H9 (cell line): ENCODE results near the gene SLC13A1. TPM values are rescaled to one million over a fixed set of nuclear protein-coding genes. Genes with fewer than 3 reads are reported as not detected.

Experiments
- DNase-seq: peaks from one replicate; pipeline ENCODE4 v3.0.0-alpha.2; 2017
- H2AFZ ChIP-seq: one replicate; pipeline ENCODE4 v1.6.1; 2013; ENCODE audit warnings: mild to moderate bottlenecking, low read length, control low read depth, moderate library complexity
- H2AK5ac ChIP-seq: 2 replicates; pipeline ENCODE4 v1.6.1; 2013; ENCODE audit warnings: low read length, control low read depth, mixed read lengths; ENCODE audit not compliant: insufficient read length
- H2BK120ac ChIP-seq: one replicate; pipeline ENCODE4 v1.6.1; 2013; ENCODE audit warnings: low read depth, mild to moderate bottlenecking, low read length, control low read depth, inconsistent platforms; ENCODE audit not compliant: poor library complexity, severe bottlenecking
- H2BK12ac ChIP-seq: 2 replicates; pipeline ENCODE4 v1.6.1; 2013; ENCODE audit warnings: low read length, control low read depth, mixed read lengths, low read depth; ENCODE audit not compliant: insufficient read length
- H2BK15ac ChIP-seq: 2 replicates; pipeline ENCODE4 v1.6.1; 2013; ENCODE audit warnings: low read depth, low read length, control low read depth
- H2BK20ac ChIP-seq: one replicate; pipeline ENCODE4 v1.6.1; 2013; ENCODE audit warnings: low read depth, mild to moderate bottlenecking, low read length, control low read depth, inconsistent platforms; ENCODE audit not compliant: poor library complexity, severe bottlenecking
- H2BK5ac ChIP-seq: 2 replicates; pipeline ENCODE4 v1.6.1; 2013; ENCODE audit warnings: low read length, control low read depth, mixed read lengths; ENCODE audit not compliant: insufficient read length
- H3K14ac ChIP-seq: 2 replicates; pipeline ENCODE4 v1.6.1; 2013; ENCODE audit warnings: low read length, control low read depth; ENCODE audit not compliant: insufficient read depth
- H3K18ac ChIP-seq: 2 replicates; pipeline ENCODE4 v1.6.1; 2013; ENCODE audit warnings: low read depth, mild to moderate bottlenecking, mixed read lengths, low read length, control low read depth; ENCODE audit not compliant: insufficient read length
- H3K23ac ChIP-seq: 2 replicates; pipeline ENCODE4 v1.6.1; 2013; ENCODE audit warnings: low read length, control low read depth, mixed read lengths, low read depth; ENCODE audit not compliant: insufficient read length
- H3K23me2 ChIP-seq: 2 replicates; pipeline ENCODE4 v1.6.1; 2013; ENCODE audit warnings: low read depth, mild to moderate bottlenecking, mixed read lengths, low read length, control low read depth; ENCODE audit not compliant: insufficient read length, poor library complexity, severe bottlenecking
- H3K27ac ChIP-seq: 2 replicates; pipeline ENCODE4 v1.5.1; 2013; ENCODE audit warnings: low read length, control low read depth, mixed read lengths, low read depth; ENCODE audit not compliant: insufficient read length
- H3K27me3 ChIP-seq: 2 replicates; pipeline ENCODE4 v1.6.1; 2013; ENCODE audit warnings: low read length, control low read depth, inconsistent platforms; ENCODE audit not compliant: insufficient read depth
- H3K4ac ChIP-seq: 2 replicates; pipeline ENCODE4 v1.6.1; 2013; ENCODE audit warnings: low read depth, mild to moderate bottlenecking, control low read depth, inconsistent platforms, low read length, moderate library complexity
- H3K4me1 ChIP-seq: 2 replicates; pipeline ENCODE4 v1.6.1; 2013; ENCODE audit warnings: low read length, control low read depth, inconsistent platforms; ENCODE audit not compliant: insufficient read depth
- H3K4me2 ChIP-seq: 2 replicates; pipeline ENCODE4 v1.6.1; 2013; ENCODE audit warnings: low read length, control low read depth, mixed read lengths; ENCODE audit not compliant: insufficient read length, insufficient read depth
- H3K56ac ChIP-seq: 2 replicates; pipeline ENCODE4 v1.6.1; 2013; ENCODE audit warnings: low read depth, mild to moderate bottlenecking, mixed read lengths, low read length, control low read depth; ENCODE audit not compliant: insufficient read length
- H3K79me1 ChIP-seq: 2 replicates; pipeline ENCODE4 v1.6.1; 2013; ENCODE audit warnings: low read depth, mild to moderate bottlenecking, moderate library complexity, low read length, control low read depth, inconsistent platforms; ENCODE audit not compliant: insufficient read depth, poor library complexity, severe bottlenecking
- H3K79me2 ChIP-seq: 2 replicates; pipeline ENCODE4 v1.6.1; 2013; ENCODE audit warnings: low read length, control low read depth, inconsistent platforms; ENCODE audit not compliant: insufficient read depth
- H3K9ac ChIP-seq: 2 replicates; pipeline ENCODE4 v1.6.1; 2013; ENCODE audit warnings: low read length, control low read depth, mixed read lengths; ENCODE audit not compliant: insufficient read length; ENCODE audit errors: extremely low read depth
- H3K9me3 ChIP-seq: one replicate; pipeline ENCODE4 v1.6.1; 2013; ENCODE audit warnings: low read depth, low read length, inconsistent platforms; ENCODE audit not compliant: control insufficient read depth
- H3T11ph ChIP-seq: one replicate; pipeline ENCODE4 v1.6.1; 2013; ENCODE audit warnings: mild to moderate bottlenecking, low read length, control low read depth, inconsistent platforms
- H4K20me1 ChIP-seq: one replicate; pipeline ENCODE4 v1.6.1; 2013; ENCODE audit not compliant: control insufficient read depth, insufficient read length, insufficient read depth
- H4K5ac ChIP-seq: 2 replicates; pipeline ENCODE4 v1.6.1; 2013; ENCODE audit warnings: low read depth, mild to moderate bottlenecking, mixed read lengths, low read length, control low read depth; ENCODE audit not compliant: insufficient read length
- H4K8ac ChIP-seq: replicated peaks from 2 replicates; pipeline ENCODE4 v1.6.1; 2013; ENCODE audit warnings: low read length, control low read depth, mixed read lengths, low read depth; ENCODE audit not compliant: insufficient read length
- H4K91ac ChIP-seq: 2 replicates; pipeline ENCODE4 v1.6.1; 2013; ENCODE audit warnings: low read depth, mild to moderate bottlenecking, moderate library complexity, mixed read lengths, low read length, control low read depth; ENCODE audit not compliant: insufficient read length
- H3K27ac Mint-ChIP-seq, 3 experiments: 2 replicates in 2 of 3; 3 replicates in 1 of 3; pipeline ENCODE4 v1.8.0; 2020 to 2021; ENCODE audit warnings: mixed read lengths in 3 of 3, mild to moderate bottlenecking in 1 of 3, moderate library complexity in 1 of 3
- H3K27me3 Mint-ChIP-seq: 2 replicates; pipeline ENCODE4 v1.8.0; 2021; ENCODE audit warnings: low read depth, mild to moderate bottlenecking, moderate library complexity, mixed read lengths
- H3K36me3 Mint-ChIP-seq, 3 experiments: 2 replicates in 2 of 3; 3 replicates in 1 of 3; pipeline ENCODE4 v1.8.0; 2020 to 2021; ENCODE audit warnings: low read depth in 3 of 3, mixed read lengths in 3 of 3; ENCODE audit not compliant: insufficient read depth in 1 of 3
- H3K4me1 Mint-ChIP-seq, 2 experiments: 2 replicates each; pipeline ENCODE4 v1.8.0; 2020; ENCODE audit warnings: mixed read lengths in 2 of 2
- H3K4me3 Mint-ChIP-seq, 2 experiments: 2 replicates in 1 of 2; 3 replicates in 1 of 2; pipeline ENCODE4 v1.8.0; 2020 to 2021; ENCODE audit warnings: mild to moderate bottlenecking in 2 of 2, mixed read lengths in 2 of 2, moderate library complexity in 1 of 2
- H3K9me3 Mint-ChIP-seq, 2 experiments: 2 replicates in 1 of 2; 3 replicates in 1 of 2; pipeline ENCODE4 v1.8.0; 2020; ENCODE audit warnings: mild to moderate bottlenecking in 2 of 2, mixed read lengths in 2 of 2, moderate library complexity in 1 of 2
- CTCF ChIP-seq: fragments of 200-600 bp; sonication (generic); conservative IDR thresholded peaks from 3 replicates; pipeline ENCODE4 v1.8.0; 2021; ENCODE audit warnings: antibody characterized with exemption, mild to moderate bottlenecking
- WGBS: extraction: QIAGEN DNeasy Blood & Tissue Kit; methylation state at CpG from one replicate; pipeline ENCODE4 v1.1.7; 2013; ENCODE audit warnings: missing lambda C conversion rate, low lambda C conversion rate, mixed read lengths; ENCODE audit not compliant: insufficient read length; ENCODE audit errors: extremely low coverage; 5-methylcytosine and 5-hydroxymethylcytosine counted together
- total RNA-seq: library from RNA; stranded (reverse); gene quantifications from 2 replicates; pipeline ENCODE4 v1.2.1, GENCODE V29; 2021

SLC13A1 gene
- total RNA-seq, 1 experiment from 2014 or later, result not detected

GRCh38 chr7:123230603-123231002 lies 30.8 kb upstream of the SLC13A1 start:
- Mint-ChIP-seq H3K27me3 (no peaks in the 10 kb centered on the region), H3K9me3 (peaks cover 0 to 10% of the 10 kb centered on the region in 2 experiments; a peak in 3 of 5 replicates), H3K27ac (no peak overlapping the region), H3K36me3 (peaks cover 3 to 4% (median 3%) of the 10 kb centered on the region in 3 experiments; a peak in 5 of 7 replicates), H3K4me3 (no peak overlapping the region), H3K4me1 (peaks cover 23 to 25% of the 10 kb centered on the region in 2 experiments)
- Histone ChIP-seq H2BK15ac (no peak overlapping the region), H3K23me2 (no peaks in the 10 kb centered on the region), H4K5ac (no peak overlapping the region), H3K79me1 (no peaks in the 10 kb centered on the region), H3T11ph (no peak overlapping the region), H4K20me1 (no peaks in the 10 kb centered on the region), H2BK12ac (no peak overlapping the region), H2BK5ac (no peak overlapping the region), H3K23ac (no peak overlapping the region), H2BK120ac (no peak overlapping the region), H3K14ac (no peak overlapping the region), H3K9ac (no peak overlapping the region), H3K79me2 (no peaks in the 10 kb centered on the region), H3K18ac (no peak overlapping the region), H3K4ac (no peak overlapping the region), H2BK20ac (no peak overlapping the region), H4K91ac (no peak overlapping the region), H2AFZ (no peak overlapping the region), H2AK5ac (no peak overlapping the region), H3K9me3 (no peaks in the 10 kb centered on the region), H3K56ac (no peak overlapping the region), H3K27me3 (no peaks in the 10 kb centered on the region), H4K8ac (no peak overlapping the region), H3K4me2 (no peak overlapping the region), H3K27ac (no peak overlapping the region), H3K4me1 (no peaks in the 10 kb centered on the region)
- no CpG with 5 or more reads among the region's 11 CpGs for WGBS
- no peak for DNase-seq
- no peak for TF ChIP-seq CTCF
